CD14-positive monocyte (primary cell): ENCODE results near the gene HOXD12. TPM values are rescaled to one million over a fixed set of nuclear protein-coding genes. Genes with fewer than 3 reads are reported as not detected.
A peak's percentile ranks its signal among the peaks of the same experiment; 100 is the strongest.

Experiments used
- DNase-seq, 3 donors: peaks; one replicate each; pipeline ENCODE4 v3.0.0-alpha.2; 2011 to 2022
- H2AFZ ChIP-seq: 2 replicates; pipeline ENCODE4 v1.6.0; 2012; ENCODE audit warnings: mild to moderate bottlenecking, low read depth, low read length, inconsistent platforms; ENCODE audit not compliant: insufficient read depth, poor library complexity, severe bottlenecking
- H3K27ac ChIP-seq, 2 donors: 1 replicate in 1 of 2; 2 replicates in 1 of 2; pipeline ENCODE4 v1.5.1; 2012 to 2013; ENCODE audit warnings: low read length in 2 of 2, control low read depth in 1 of 2, inconsistent platforms in 1 of 2, low read depth in 1 of 2, mild to moderate bottlenecking in 1 of 2
- H3K27me3 ChIP-seq, 2 donors: one replicate each; pipeline versions ENCODE4 v1.6.0 to v1.6.1; 2011 to 2013; ENCODE audit warnings: low read length in 2 of 2; ENCODE audit not compliant: control insufficient read depth in 2 of 2, insufficient read depth in 2 of 2
- H3K36me3 ChIP-seq, 2 donors: replicated peaks in 1 of 2; 1 replicate in 1 of 2; 2 replicates in 1 of 2; pipeline versions ENCODE4 v1.5.1 to v1.6.1; 2012 to 2013; ENCODE audit warnings: low read length in 2 of 2, control low read depth in 1 of 2, inconsistent platforms in 1 of 2, mild to moderate bottlenecking in 1 of 2; ENCODE audit not compliant: insufficient read depth in 2 of 2, control insufficient read depth in 1 of 2
- H3K4me1 ChIP-seq, 2 donors: 1 replicate in 1 of 2; 2 replicates in 1 of 2; pipeline versions ENCODE4 v1.5.1 to v1.6.1; 2012 to 2013; ENCODE audit warnings: low read length in 2 of 2, control low read depth in 1 of 2, inconsistent platforms in 1 of 2, mild to moderate bottlenecking in 1 of 2, moderate library complexity in 1 of 2; ENCODE audit not compliant: insufficient read depth in 2 of 2, control insufficient read depth in 1 of 2
- H3K4me2 ChIP-seq: replicated peaks from 2 replicates; pipeline ENCODE3; 2012; ENCODE audit warnings: low read length, moderate library complexity, mild to moderate bottlenecking; ENCODE audit not compliant: poor library complexity, severe bottlenecking; ENCODE audit errors: extremely low read depth
- H3K4me3 ChIP-seq, 3 experiments: fragments of 200-600 bp in 1 of 3; sonication (generic) in 1 of 3; replicated peaks in 1 of 3; 1 replicate in 2 of 3; 2 replicates in 1 of 3; pipeline ENCODE4 v1.5.1; 2011 to 2013; ENCODE audit warnings: low read length in 3 of 3, mild to moderate bottlenecking in 3 of 3, control low read depth in 2 of 3, low read depth in 2 of 3, inconsistent platforms in 1 of 3, moderate library complexity in 1 of 3
- H3K79me2 ChIP-seq: 2 replicates; pipeline ENCODE4 v1.6.0; 2012; ENCODE audit warnings: mild to moderate bottlenecking, control low read depth, inconsistent platforms, low read length, moderate library complexity; ENCODE audit not compliant: insufficient read depth
- H3K9ac ChIP-seq: 2 replicates; pipeline ENCODE4 v1.6.0; 2017; ENCODE audit warnings: low read length, mild to moderate bottlenecking; ENCODE audit not compliant: insufficient read depth, poor library complexity, severe bottlenecking
- H3K9me3 ChIP-seq, 2 donors: replicated peaks in 1 of 2; 1 replicate in 1 of 2; 2 replicates in 1 of 2; pipeline versions ENCODE4 v1.5.1 to v1.6.1; 2012 to 2013; ENCODE audit warnings: low read length in 2 of 2, control low read depth in 1 of 2; ENCODE audit not compliant: control insufficient read depth in 1 of 2, insufficient read depth in 1 of 2
- H4K20me1 ChIP-seq: 2 replicates; pipeline ENCODE4 v1.6.0; 2012; ENCODE audit warnings: mild to moderate bottlenecking, low read length, control low read depth, moderate library complexity; ENCODE audit not compliant: insufficient read depth
- H3K27ac Mint-ChIP-seq, 7 donors: one replicate each; pipeline ENCODE4 v1.8.0; 2020; ENCODE audit warnings: mild to moderate bottlenecking in 7 of 7, mixed read lengths in 7 of 7, moderate library complexity in 6 of 7, inconsistent platforms in 2 of 7
- H3K27me3 Mint-ChIP-seq, 3 donors: one replicate each; pipeline ENCODE4 v1.8.0; 2021 to 2022; ENCODE audit warnings: low read depth in 3 of 3, mild to moderate bottlenecking in 3 of 3, mixed read lengths in 3 of 3, moderate library complexity in 3 of 3, inconsistent platforms in 1 of 3
- H3K36me3 Mint-ChIP-seq, 2 donors: one replicate each; pipeline ENCODE4 v1.8.0; 2020; ENCODE audit warnings: mixed read lengths in 2 of 2, inconsistent platforms in 1 of 2, mild to moderate bottlenecking in 1 of 2
- H3K4me1 Mint-ChIP-seq: one replicate; pipeline ENCODE4 v1.8.0; 2020; ENCODE audit warnings: mild to moderate bottlenecking, mixed read lengths
- H3K4me3 Mint-ChIP-seq, 2 donors: one replicate each; pipeline ENCODE4 v1.8.0; 2020; ENCODE audit warnings: mild to moderate bottlenecking in 2 of 2, mixed read lengths in 2 of 2, moderate library complexity in 1 of 2
- H3K9me3 Mint-ChIP-seq, 7 donors: one replicate each; pipeline ENCODE4 v1.8.0; 2020 to 2022; ENCODE audit warnings: mixed read lengths in 7 of 7, mild to moderate bottlenecking in 6 of 7, moderate library complexity in 6 of 7, inconsistent platforms in 2 of 7
- CTCF ChIP-seq: fragments of 200-600 bp; IDR thresholded peaks from one replicate; pipeline ENCODE4 v1.8.0; 2022; ENCODE audit warnings: antibody characterized with exemption, mild to moderate bottlenecking
- WGBS: methylation state at CpG from one replicate; pipeline ENCODE4 v1.1.5; 2013; ENCODE audit warnings: missing lambda C conversion rate; ENCODE audit not compliant: insufficient coverage; 5-methylcytosine and 5-hydroxymethylcytosine counted together
- intact Hi-C, 2 donors: fragments of 100-400 bp; cut with micrococcal nuclease; formaldehyde crosslinking; loops; one replicate each; pipeline versions ENCODE4 v1.15.0 to v1.15.1; 2023
- polyA plus RNA-seq, 3 donors: library from polyadenylated mRNA; depleted of rRNA in 1 of 3; unstranded in 2 of 3; stranded (reverse) in 1 of 3; fragments of 300-500 nt in 2 of 3; fragments of >200 nt in 1 of 3; fragmentation: Illumina TruSeq in 2 of 3; gene quantifications; 1 replicate in 2 of 3; 2 replicates in 1 of 3; pipeline ENCODE4 v1.2.3, GENCODE V29; 2012 to 2021

The HOXD12 gene
- polyA plus RNA-seq, 3 donors, result not detected

GRCh38 chr2:176063958-176064357 is 35.6 kb upstream of the HOXD12 start:
- Histone ChIP-seq H2AFZ (no peak overlapping the region), H3K27me3 (peaks cover 66 to 88% of the 10 kb centered on the region in 2 donors), H4K20me1 (no peaks in the 10 kb centered on the region), H3K9me3 (peaks cover 3 to 24% of the 10 kb centered on the region in 2 donors), H3K36me3 (no peaks in the 10 kb centered on the region), H3K4me1 (peaks cover 4 to 10% of the 10 kb centered on the region in 2 donors), H3K27ac (no peak overlapping the region), H3K4me3 (no peak overlapping the region), H3K4me2 (no peak overlapping the region), H3K9ac (no peak overlapping the region), H3K79me2 (no peaks in the 10 kb centered on the region)
- Mint-ChIP-seq H3K4me1 (peaks cover 14% of the 10 kb centered on the region), H3K4me3 (peak overlapping the region in 1 of 2 donors; percentile 23), H3K36me3 (peaks cover 2 to 6% of the 10 kb centered on the region in 2 donors), H3K9me3 (peaks cover 0 to 20% (median 6%) of the 10 kb centered on the region in 7 donors), H3K27ac (no peak overlapping the region), H3K27me3 (peaks cover 66 to 79% (median 72%) of the 10 kb centered on the region in 3 donors)
- WGBS, result no CpG with 5 or more reads among the region's 2 CpGs
- no peak for TF ChIP-seq CTCF
- intact Hi-C loops, result no loop called here
- DNase-seq, result no peak

GRCh38 chr2:176066645-176067588 is 32.7 kb upstream of the HOXD12 start:
- no peaks in the 10 kb centered on the region for H3K36me3 ChIP-seq
- no peak overlapping the region for H3K27ac Mint-ChIP-seq
- peak overlapping the region; percentile 30 for H3K4me2 ChIP-seq
- no peak overlapping the region for H3K9ac ChIP-seq
- TF ChIP-seq CTCF, result no peak
- peak overlapping the region in 1 of 3 experiments; percentile 25 for H3K4me3 ChIP-seq
- H3K79me2 ChIP-seq, result no peaks in the 10 kb centered on the region
- H3K9me3 Mint-ChIP-seq, result peaks cover 0 to 30% (median 14%) of the 10 kb centered on the region in 7 donors
- peaks cover 8 to 28% of the 10 kb centered on the region in 2 donors for H3K9me3 ChIP-seq
- peaks cover 86 to 93% (median 91%) of the 10 kb centered on the region in 3 donors for H3K27me3 Mint-ChIP-seq
- no peaks in the 10 kb centered on the region for H4K20me1 ChIP-seq
- peak overlapping the region; percentile 47 to 79 for H3K4me3 Mint-ChIP-seq
- WGBS, result 5% methylated on average over 52 of the region's 56 CpGs
- H3K27ac ChIP-seq, result no peak overlapping the region
- peaks cover 4 to 10% of the 10 kb centered on the region in 2 donors for H3K4me1 ChIP-seq
- H3K27me3 ChIP-seq, result peaks cover 82 to 96% of the 10 kb centered on the region in 2 donors
- peaks cover 2 to 6% of the 10 kb centered on the region in 2 donors for H3K36me3 Mint-ChIP-seq
- intact Hi-C loops, result no loop called here
- H3K4me1 Mint-ChIP-seq, result peaks cover 22% of the 10 kb centered on the region
- no peak for DNase-seq
- no peak overlapping the region for H2AFZ ChIP-seq
